Fibroblast of pulmonary artery (primary cell): Measurements from ENCODE around the gene GZF1.

Experiments used
- DNase-seq: peaks from one replicate; pipeline ENCODE4 v3.0.0-alpha.2; 2010; ENCODE audit warnings: low read depth
- H3K4me3 ChIP-seq: replicated peaks from 2 replicates; pipeline ENCODE4 v1.5.1; 2011; ENCODE audit warnings: low read depth, mild to moderate bottlenecking, control low read depth, low read length, moderate library complexity
- TF ChIP-seq, protein P1 (sequence below): IDR thresholded peaks from 2 replicates; pipeline ENCODE4 v1.5.1; 2011; ENCODE audit warnings: mild to moderate bottlenecking, control low read depth, low read length, inconsistent platforms; ENCODE audit errors: missing control alignments

The GZF1 gene

GRCh38 chr20:23410916-23411695, 49.1 kb downstream of the GZF1 start:
- TF ChIP-seq, protein P1, sequence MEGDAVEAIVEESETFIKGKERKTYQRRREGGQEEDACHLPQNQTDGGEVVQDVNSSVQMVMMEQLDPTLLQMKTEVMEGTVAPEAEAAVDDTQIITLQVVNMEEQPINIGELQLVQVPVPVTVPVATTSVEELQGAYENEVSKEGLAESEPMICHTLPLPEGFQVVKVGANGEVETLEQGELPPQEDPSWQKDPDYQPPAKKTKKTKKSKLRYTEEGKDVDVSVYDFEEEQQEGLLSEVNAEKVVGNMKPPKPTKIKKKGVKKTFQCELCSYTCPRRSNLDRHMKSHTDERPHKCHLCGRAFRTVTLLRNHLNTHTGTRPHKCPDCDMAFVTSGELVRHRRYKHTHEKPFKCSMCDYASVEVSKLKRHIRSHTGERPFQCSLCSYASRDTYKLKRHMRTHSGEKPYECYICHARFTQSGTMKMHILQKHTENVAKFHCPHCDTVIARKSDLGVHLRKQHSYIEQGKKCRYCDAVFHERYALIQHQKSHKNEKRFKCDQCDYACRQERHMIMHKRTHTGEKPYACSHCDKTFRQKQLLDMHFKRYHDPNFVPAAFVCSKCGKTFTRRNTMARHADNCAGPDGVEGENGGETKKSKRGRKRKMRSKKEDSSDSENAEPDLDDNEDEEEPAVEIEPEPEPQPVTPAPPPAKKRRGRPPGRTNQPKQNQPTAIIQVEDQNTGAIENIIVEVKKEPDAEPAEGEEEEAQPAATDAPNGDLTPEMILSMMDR = no peak
- no peak for DNase-seq
- H3K4me3 ChIP-seq = no peak overlapping the region

- H3K4me3 ChIP-seq = no peak overlapping the region
- TF ChIP-seq, protein P1 = no peak
- DNase-seq = peak; percentile 17
These were observed 50.0 kb downstream of the GZF1 start for GRCh38 chr20:23412026-23412425.

- TF ChIP-seq, protein P1 = no peak
- H3K4me3 ChIP-seq = no peak overlapping the region
- DNase-seq = no peak
These were observed 52.0 kb downstream of the GZF1 start for GRCh38 chr20:23413862-23414422.

GRCh38 chr20:23414526-23415188, 52.7 kb downstream of the GZF1 start:
- DNase-seq = no peak
- H3K4me3 ChIP-seq = no peak overlapping the region
- TF ChIP-seq, protein P1 = no peak

DNA sequence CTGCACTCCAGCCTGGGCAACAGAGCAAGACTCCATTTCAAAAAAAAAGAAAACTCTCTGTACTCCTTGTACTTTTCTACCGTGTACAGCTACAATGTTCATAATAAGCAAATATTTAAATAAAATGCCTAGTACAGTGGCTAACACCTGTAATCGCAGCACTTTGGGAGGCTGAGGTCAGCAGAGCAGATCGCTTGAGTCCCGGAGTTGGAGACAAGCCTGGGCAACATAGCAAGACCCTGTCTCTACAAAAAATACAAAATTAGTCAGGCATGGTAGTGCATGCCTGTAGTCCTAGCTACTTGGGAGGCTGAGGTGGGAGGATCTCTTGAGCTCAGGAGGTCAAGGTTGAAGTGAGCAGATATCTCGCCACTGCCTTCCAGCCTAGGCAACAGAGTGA, 53.6 kb downstream of the GZF1 start:
- TF ChIP-seq, protein P1 = no peak
- DNase-seq = no peak
- H3K4me3 ChIP-seq = no peak overlapping the region

GRCh38 chr20:23415959-23416583, 54.1 kb downstream of the GZF1 start:
- TF ChIP-seq, protein P1 = no peak
- DNase-seq = no peak
- H3K4me3 ChIP-seq = no peak overlapping the region
